ENCODE results near the gene TBC1D16.
A peak's percentile ranks its signal among the peaks of the same experiment; 100 is the strongest.

The TBC1D16 gene

GRCh38 chr17:79937391-79938335, 98.0 kb downstream of the TBC1D16 start:
- no peak for DNase-seq

GRCh38 chr17:79936641-79937381, 98.9 kb downstream of the TBC1D16 start:
- no peak for DNase-seq

DNA sequence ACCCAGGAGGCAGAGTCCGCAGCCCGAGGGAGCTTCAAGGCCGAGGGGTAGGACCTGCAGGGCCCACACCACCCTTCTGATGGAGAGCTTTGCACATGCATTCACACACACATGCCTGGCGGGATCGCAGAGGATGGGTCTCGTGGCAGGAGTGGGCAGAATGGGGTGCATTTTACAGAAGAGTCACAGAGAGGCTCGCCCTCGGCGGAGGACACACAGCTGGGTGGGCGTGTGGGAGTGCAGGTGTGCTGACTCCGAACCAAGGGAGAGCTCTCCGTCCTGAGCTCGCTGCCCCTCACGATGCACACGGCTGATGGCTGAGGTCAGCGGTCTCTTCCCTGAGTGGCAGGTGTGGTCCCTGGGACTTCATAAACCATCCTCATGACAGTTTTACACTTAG, 99.6 kb downstream of the TBC1D16 start:
- DNase-seq = no peak

- DNase-seq = no peak
Measured at GRCh38 chr17:79935197-79935885, 100.3 kb downstream of the TBC1D16 start.

DNA sequence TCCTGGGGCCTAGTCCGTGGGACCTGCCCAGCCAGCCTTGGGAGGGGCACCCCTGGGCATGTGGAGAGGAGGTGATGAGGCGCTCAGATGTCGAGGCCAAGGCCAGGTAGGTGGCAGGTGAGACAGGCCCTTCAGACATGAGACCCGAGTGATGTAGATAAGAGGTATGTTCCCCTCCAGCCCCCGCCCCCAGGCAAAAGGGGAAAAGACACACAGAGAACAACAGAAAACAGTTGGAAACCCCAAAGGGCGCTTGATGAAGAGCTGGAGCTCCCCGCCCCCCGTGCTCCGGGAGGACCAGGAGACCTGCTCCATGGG, 101.1 kb downstream of the TBC1D16 start:
- DNase-seq = no peak

- DNase-seq = peak; percentile 63 to 66
Measured at GRCh38 chr17:79933863-79934652, 101.6 kb downstream of the TBC1D16 start.

- DNase-seq = no peak
Measured at GRCh38 chr17:79932451-79933306, 103.0 kb downstream of the TBC1D16 start.

DNA sequence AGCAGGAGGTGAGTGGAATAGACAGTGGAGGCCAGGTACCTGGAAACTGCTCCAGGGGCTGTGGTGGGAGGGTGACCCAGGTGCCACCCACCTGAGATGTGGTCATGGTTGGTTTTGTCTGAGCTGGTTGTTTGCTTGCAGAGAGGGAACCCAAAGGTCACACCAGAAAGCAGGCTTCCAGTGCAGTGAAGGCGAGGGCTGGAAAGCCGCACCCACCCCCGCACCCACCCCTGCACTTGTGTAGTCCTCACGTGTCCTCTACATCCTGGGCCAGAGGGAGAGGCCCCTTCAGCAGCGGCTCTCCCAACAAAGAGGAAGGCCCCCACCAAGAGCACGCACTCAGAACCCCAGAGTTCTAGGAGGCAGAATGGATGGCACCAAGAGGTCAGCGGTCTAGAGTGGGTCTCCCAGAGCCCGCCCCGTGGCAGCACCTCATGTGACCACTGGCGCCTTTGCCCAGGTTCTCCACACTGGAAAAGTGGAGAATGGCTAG, 103.8 kb downstream of the TBC1D16 start:
- no peak for DNase-seq

DNA sequence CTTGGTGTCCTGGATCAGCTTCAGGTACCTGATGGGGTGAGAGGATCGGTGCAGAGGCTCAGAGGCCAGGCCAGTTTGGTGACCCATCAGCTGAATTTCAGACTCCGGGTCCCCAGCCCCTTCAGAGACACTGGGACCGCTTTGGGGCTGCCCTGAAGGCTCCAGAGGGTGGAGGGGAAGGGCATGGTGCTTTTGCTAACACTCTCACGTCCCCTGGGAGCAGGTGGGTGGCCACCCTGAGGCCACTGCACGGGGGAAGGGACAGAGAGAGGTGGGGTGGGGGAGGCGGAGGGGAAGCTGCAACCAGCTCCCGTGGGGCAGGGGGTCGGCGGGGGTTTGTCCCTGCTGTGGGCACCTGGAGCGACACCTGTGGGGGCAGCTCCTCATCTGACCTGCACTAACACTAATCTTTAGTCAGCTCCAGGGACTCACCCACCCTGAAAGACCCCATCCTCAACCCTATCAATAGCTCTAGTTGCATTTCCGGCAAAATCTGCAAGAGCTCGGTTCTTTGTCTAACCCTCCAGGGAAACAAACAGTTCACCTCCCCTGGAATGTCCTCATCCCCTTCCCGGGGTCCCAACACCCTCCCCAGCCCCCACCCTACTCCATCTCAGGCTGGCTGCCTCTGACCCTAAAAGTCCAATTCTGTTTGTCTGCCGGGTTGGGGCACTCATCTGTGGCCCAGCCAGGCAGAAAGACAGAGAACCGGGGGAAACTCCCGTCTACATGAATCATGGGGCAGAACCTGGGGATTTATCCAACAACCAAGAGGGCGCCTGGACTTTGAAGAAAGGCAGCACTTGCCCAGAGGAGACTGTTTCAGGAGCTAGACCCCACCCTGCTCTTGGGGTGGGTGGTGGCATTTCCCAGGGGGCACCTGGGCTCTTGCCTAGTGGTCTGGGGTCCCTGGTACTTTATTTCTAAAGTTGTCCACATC, 104.5 kb downstream of the TBC1D16 start:
- no peak for DNase-seq

- DNase-seq = no peak
Measured at GRCh38 chr17:79930062-79930876, 105.4 kb downstream of the TBC1D16 start.

GRCh38 chr17:79929257-79930061, 106.2 kb downstream of the TBC1D16 start:
- no peak for DNase-seq

DNA sequence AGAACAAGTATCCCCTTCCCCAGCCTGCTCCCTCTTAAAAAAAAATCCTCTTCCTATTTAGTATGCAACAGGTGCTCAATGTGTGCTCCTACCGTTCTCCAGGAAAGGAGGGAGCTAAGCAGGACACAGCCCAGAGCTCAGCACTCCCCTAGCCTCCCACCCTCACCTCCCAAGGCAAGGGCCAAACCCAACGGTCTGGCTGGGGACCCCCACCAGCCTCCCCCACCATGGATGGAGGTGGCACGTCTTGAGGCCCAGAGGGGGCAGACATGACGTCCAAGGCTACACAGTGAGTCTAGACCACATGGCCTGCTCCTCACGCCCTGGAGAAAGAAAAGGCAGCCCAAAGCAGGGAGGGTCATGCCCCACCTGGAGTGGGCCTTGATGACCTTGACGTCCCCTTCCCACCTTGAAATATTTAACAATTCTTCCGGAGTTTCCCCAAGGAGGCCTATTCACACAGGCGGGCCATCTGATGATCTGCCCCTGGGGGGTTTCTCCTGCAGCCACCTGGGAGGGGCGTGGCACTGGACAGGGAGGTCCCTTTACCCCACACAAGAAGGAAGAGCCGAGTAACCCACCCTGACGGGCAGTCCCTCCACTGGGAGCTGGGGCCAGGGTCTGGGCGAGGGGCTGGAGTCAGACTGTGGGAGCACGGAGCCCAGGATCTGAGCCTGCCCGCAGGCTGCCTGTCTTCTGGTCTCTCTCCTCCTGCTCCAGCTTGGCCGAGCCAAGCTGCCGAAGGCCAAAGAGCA, 107.0 kb downstream of the TBC1D16 start:
- DNase-seq = no peak

GRCh38 chr17:79927688-79928501, 107.8 kb downstream of the TBC1D16 start:
- no peak for DNase-seq

- no peak for DNase-seq
Measured at GRCh38 chr17:79927136-79927661, 108.5 kb downstream of the TBC1D16 start.

- DNase-seq = no peak
Measured at GRCh38 chr17:79926605-79927135, 109.0 kb downstream of the TBC1D16 start.

GRCh38 chr17:79926142-79926604, 109.5 kb downstream of the TBC1D16 start:
- no peak for DNase-seq
